Measurements from ENCODE around the gene RAB5IF.

The RAB5IF gene

GRCh38 chr20:36645353-36645752, 39.8 kb downstream of the RAB5IF start:
- H3K4me1 Mint-ChIP-seq (ENCODE audit: low read depth in 2 of 2), result peaks cover 50 to 52% of the 10 kb centered on the region in 2 donors
- H3K27ac Mint-ChIP-seq, result peak overlapping the region; percentile 98 to 99
- DNase-seq, result no peak
- peak overlapping the region; percentile 96 to 99 for H3K4me3 Mint-ChIP-seq
- no peaks in the 10 kb centered on the region for H3K9me3 Mint-ChIP-seq
- no peak for ATAC-seq (replicated peaks)
- peaks cover 50% of the 10 kb centered on the region for H3K36me3 Mint-ChIP-seq (ENCODE audit: insufficient read depth)
- no peaks in the 10 kb centered on the region for H3K27me3 Mint-ChIP-seq

- H3K27ac Mint-ChIP-seq, result peak within 1 kb of the TSS; percentile 98 to 99
- H3K27me3 Mint-ChIP-seq, result no peaks in the 10 kb centered on the region
- peak; percentile 76 for ATAC-seq (replicated peaks)
- H3K9me3 Mint-ChIP-seq, result no peaks in the 10 kb centered on the region
- DNase-seq, result peak; percentile 66 to 70 (median 67)
- peak within 1 kb of the TSS; percentile 96 to 99 for H3K4me3 Mint-ChIP-seq
- H3K36me3 Mint-ChIP-seq (ENCODE audit: insufficient read depth), result peaks cover 46% of the 10 kb centered on the region
- peaks cover 50 to 52% of the 10 kb centered on the region in 2 donors for H3K4me1 Mint-ChIP-seq (ENCODE audit: low read depth in 2 of 2)
These were observed 40.4 kb downstream of the RAB5IF start, which contains the start of gene SLA2 for GRCh38 chr20:36645998-36646397. TSS of gene SLA2 (minus strand) at chr20:36646196. CDS start at chr20:36641335, 4,861 bp downstream.

- Mint-ChIP-seq H3K36me3 (ENCODE audit: insufficient read depth) (peaks cover 42% of the 10 kb centered on the region), H3K27ac (peak overlapping the region; percentile 98 to 99), H3K4me3 (peak overlapping the region; percentile 96 to 99), H3K9me3 (no peaks in the 10 kb centered on the region), H3K4me1 (ENCODE audit: low read depth in 2 of 2) (peaks cover 46 to 48% of the 10 kb centered on the region in 2 donors), H3K27me3 (no peaks in the 10 kb centered on the region)
- DNase-seq (no peak), ATAC-seq (replicated peaks) (no peak)
These were observed 41.1 kb downstream of the RAB5IF start for GRCh38 chr20:36646678-36647077.

- DNase-seq, result no peak
- peaks cover 40 to 43% of the 10 kb centered on the region in 2 donors for H3K4me1 Mint-ChIP-seq (ENCODE audit: low read depth in 2 of 2)
- H3K9me3 Mint-ChIP-seq, result no peaks in the 10 kb centered on the region
- H3K27ac Mint-ChIP-seq, result peak overlapping the region; percentile 68 to 99
- H3K36me3 Mint-ChIP-seq (ENCODE audit: insufficient read depth), result peaks cover 34% of the 10 kb centered on the region
- H3K27me3 Mint-ChIP-seq, result no peaks in the 10 kb centered on the region
- ATAC-seq (replicated peaks), result no peak
- H3K4me3 Mint-ChIP-seq, result peak overlapping the region; percentile 27 to 44
These were observed 41.9 kb downstream of the RAB5IF start for GRCh38 chr20:36647196-36648121.

GRCh38 chr20:36653456-36653855, 47.9 kb downstream of the RAB5IF start:
- ATAC-seq (replicated peaks) (no peak), DNase-seq (no peak)
- no peak overlapping the region for H3K4me3 Mint-ChIP-seq
- H3K27me3 Mint-ChIP-seq, result no peaks in the 10 kb centered on the region
- H3K27ac Mint-ChIP-seq, result no peak overlapping the region
- H3K36me3 Mint-ChIP-seq (ENCODE audit: insufficient read depth), result peaks cover 8% of the 10 kb centered on the region
- peaks cover 4% of the 10 kb centered on the region in 2 donors for H3K4me1 Mint-ChIP-seq (ENCODE audit: low read depth in 2 of 2)
- no peaks in the 10 kb centered on the region for H3K9me3 Mint-ChIP-seq

GRCh38 chr20:36654506-36654905, 48.9 kb downstream of the RAB5IF start:
- Mint-ChIP-seq H3K27ac (no peak overlapping the region), H3K27me3 (no peaks in the 10 kb centered on the region), H3K9me3 (no peaks in the 10 kb centered on the region), H3K4me3 (no peak overlapping the region), H3K36me3 (ENCODE audit: insufficient read depth) (peaks cover 4% of the 10 kb centered on the region), H3K4me1 (ENCODE audit: low read depth in 2 of 2) (peaks cover 5 to 9% of the 10 kb centered on the region in 2 donors)
- ATAC-seq (replicated peaks) (no peak), DNase-seq (no peak)

- DNase-seq (no peak), ATAC-seq (replicated peaks) (no peak)
- Mint-ChIP-seq H3K36me3 (ENCODE audit: insufficient read depth) (peaks cover 4% of the 10 kb centered on the region), H3K27ac (no peak overlapping the region), H3K4me3 (no peak overlapping the region), H3K9me3 (no peaks in the 10 kb centered on the region), H3K4me1 (ENCODE audit: low read depth in 2 of 2) (peaks cover 5 to 9% of the 10 kb centered on the region in 2 donors), H3K27me3 (no peaks in the 10 kb centered on the region)
These were observed 49.4 kb downstream of the RAB5IF start for GRCh38 chr20:36655004-36655403.

- no peak for ATAC-seq (replicated peaks)
- H3K4me3 Mint-ChIP-seq, result no peak overlapping the region
- H3K36me3 Mint-ChIP-seq (ENCODE audit: insufficient read depth), result no peaks in the 10 kb centered on the region
- no peak overlapping the region for H3K27ac Mint-ChIP-seq
- H3K27me3 Mint-ChIP-seq, result no peaks in the 10 kb centered on the region
- DNase-seq, result no peak
- no peaks in the 10 kb centered on the region for H3K9me3 Mint-ChIP-seq
- H3K4me1 Mint-ChIP-seq (ENCODE audit: low read depth in 2 of 2), result peaks cover 5 to 9% of the 10 kb centered on the region in 2 donors
These were observed 51.2 kb downstream of the RAB5IF start for GRCh38 chr20:36656733-36657132.

GRCh38 chr20:36658300-36658699, 52.7 kb downstream of the RAB5IF start:
- peaks cover 5 to 9% of the 10 kb centered on the region in 2 donors for H3K4me1 Mint-ChIP-seq (ENCODE audit: low read depth in 2 of 2)
- no peaks in the 10 kb centered on the region for H3K27me3 Mint-ChIP-seq
- DNase-seq (no peak), ATAC-seq (replicated peaks) (peak; percentile 67)
- H3K4me3 Mint-ChIP-seq, result peak overlapping the region; percentile 59 to 62
- no peaks in the 10 kb centered on the region for H3K36me3 Mint-ChIP-seq (ENCODE audit: insufficient read depth)
- no peaks in the 10 kb centered on the region for H3K9me3 Mint-ChIP-seq
- H3K27ac Mint-ChIP-seq, result peak overlapping the region in 1 of 2 donors; percentile 33

Data from effector memory CD8-positive, alpha-beta T cell (primary cell).